ENCODE measurements around the gene RAB27A. TPM values are rescaled to one million over a fixed set of nuclear protein-coding genes. Genes with fewer than 3 reads are reported as not detected.
A peak's percentile ranks its signal among the peaks of the same experiment; 100 is the strongest.
"Not testable (repeated sequence)": the region's sequence is repeated elsewhere in the genome, so short reads cannot be mapped to it uniquely, and the experiment has no call there.

Gene RAB27A
- total RNA-seq, 2 donors from 2014 or later = 99.2 to 138 TPM

DNA sequence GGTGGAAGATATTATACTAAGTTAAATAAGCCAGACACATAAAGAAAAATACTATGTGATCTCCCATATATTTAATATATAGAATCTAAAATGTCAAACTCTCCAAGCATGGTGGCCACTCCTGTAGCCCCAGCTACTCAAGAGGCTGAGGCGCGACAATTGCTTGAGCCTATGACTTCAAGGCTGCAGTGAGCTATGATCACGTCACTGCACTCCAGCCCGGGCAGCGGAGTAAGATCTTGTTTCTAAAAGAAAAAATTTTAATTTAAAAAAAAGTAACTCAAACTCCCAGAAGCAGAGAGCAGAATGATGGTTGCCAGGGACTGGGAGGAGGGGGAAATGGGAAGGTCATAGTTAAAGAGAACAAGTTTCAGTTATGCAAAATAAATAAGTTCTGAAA is 13.3 kb downstream of the RAB27A start:
- Mint-ChIP-seq H3K4me3 (peak overlapping the region; percentile 98), H3K27ac (peak overlapping the region; percentile 96), H3K4me1 (peaks cover 75% of the 10 kb centered on the region), H3K36me3 (ENCODE audit: low read depth) (peaks cover 84% of the 10 kb centered on the region), H3K9me3 (no peaks in the 10 kb centered on the region), H3K27me3 (no peaks in the 10 kb centered on the region)
- ATAC-seq (replicated peaks) = no peak

DNA sequence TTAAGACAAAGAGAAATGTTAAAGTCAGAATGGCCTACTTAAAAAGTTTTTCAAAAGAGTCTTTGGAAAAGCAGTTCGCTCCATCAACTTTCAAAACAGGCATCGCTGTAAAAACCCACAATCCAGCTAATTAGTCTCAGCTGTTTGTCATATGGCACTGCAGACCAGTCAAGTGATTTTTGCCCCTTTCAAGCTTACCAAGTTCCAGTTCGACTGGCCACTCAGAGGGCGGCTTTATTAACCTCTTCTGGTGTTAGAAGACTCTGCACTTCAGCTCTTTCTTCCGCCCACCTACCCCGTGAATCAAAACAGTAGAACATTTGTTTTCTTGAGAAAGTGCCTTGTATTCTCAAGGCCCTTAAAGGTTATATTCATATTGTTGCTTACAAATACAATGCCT is 19.3 kb downstream of the RAB27A start:
- Mint-ChIP-seq H3K4me1 (peaks cover 68% of the 10 kb centered on the region), H3K27me3 (no peaks in the 10 kb centered on the region), H3K27ac (peak overlapping the region; percentile 86)

GRCh38 chr15:55268176-55268695 is 21.4 kb downstream of the RAB27A start:
- Mint-ChIP-seq H3K27me3 (no peaks in the 10 kb centered on the region), H3K4me3 (peak overlapping the region; percentile 74), H3K27ac (peak overlapping the region; percentile 86), H3K36me3 (ENCODE audit: low read depth) (peaks cover 94% of the 10 kb centered on the region), H3K9me3 (no peaks in the 10 kb centered on the region), H3K4me1 (peaks cover 54% of the 10 kb centered on the region)
- ATAC-seq (replicated peaks) = no peak

More for the DNA sequence above, 19.3 kb downstream of the RAB27A start:
- H3K36me3 Mint-ChIP-seq (ENCODE audit: low read depth) = peaks cover 92% of the 10 kb centered on the region
- peak overlapping the region; percentile 74 for H3K4me3 Mint-ChIP-seq
- ATAC-seq (replicated peaks) = peak; percentile 13
- H3K9me3 Mint-ChIP-seq = no peaks in the 10 kb centered on the region

DNA sequence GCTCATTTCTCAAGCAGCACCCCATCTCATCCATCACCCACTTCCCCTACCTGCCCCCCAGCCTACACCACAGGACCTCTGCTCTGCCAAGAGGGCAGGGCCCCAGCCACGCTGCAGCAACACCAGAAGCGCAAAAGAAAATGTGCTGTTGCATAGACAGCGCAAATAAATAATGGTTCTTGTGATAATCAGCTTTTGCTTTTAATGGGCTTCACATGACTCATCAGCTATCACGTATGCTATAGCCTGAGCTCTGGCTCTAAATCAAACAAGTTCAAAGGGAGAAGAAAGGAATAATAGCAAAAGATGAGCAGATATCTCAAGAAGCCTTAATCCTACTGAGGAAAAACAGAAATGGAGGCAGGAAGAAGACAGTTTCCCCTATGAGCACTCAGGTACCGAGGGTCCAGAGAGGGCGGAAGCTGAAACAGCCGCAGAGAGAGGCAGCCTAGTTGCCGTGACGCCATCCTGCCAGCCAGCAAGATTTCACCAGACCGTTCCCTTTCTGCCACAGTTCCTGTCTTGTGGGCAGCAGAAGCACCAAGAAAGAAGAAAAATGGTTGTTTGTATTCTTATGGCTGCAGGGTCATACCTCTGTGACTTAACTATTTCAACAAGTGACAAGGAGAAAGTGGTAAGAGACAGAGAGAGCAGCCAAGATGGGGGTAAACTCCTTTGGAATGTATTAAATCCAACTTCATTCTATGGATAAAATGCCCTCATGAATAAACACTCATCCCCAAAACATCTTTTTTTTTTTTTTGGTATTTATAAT is 22.0 kb downstream of the RAB27A start:
- H3K27ac Mint-ChIP-seq = peak overlapping the region; percentile 86
- peak overlapping the region; percentile 74 for H3K4me3 Mint-ChIP-seq
- peaks cover 50% of the 10 kb centered on the region for H3K4me1 Mint-ChIP-seq
- H3K36me3 Mint-ChIP-seq (ENCODE audit: low read depth) = peaks cover 96% of the 10 kb centered on the region
- no peaks in the 10 kb centered on the region for H3K27me3 Mint-ChIP-seq
- no peaks in the 10 kb centered on the region for H3K9me3 Mint-ChIP-seq
- peak; percentile 97 for ATAC-seq (replicated peaks)

DNA sequence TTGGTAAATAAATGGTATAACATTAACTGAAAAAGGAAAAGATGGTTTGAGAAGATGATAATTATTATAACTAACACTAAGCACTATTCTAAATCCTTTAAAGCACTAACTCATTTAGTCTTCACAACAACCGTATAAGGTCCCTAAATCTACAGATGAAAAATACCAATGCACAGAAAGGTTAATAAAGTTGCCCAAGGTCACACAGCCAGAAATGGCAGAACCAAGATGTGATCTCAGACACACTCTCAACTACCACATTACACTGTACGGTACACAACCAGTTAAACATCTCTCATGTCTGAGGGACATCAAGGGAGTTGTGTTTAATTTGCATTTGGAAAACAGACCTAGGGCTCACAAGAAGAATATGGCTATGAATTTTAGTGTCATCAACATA is 23.1 kb downstream of the RAB27A start:
- ATAC-seq (replicated peaks) = no peak
- H3K9me3 Mint-ChIP-seq = no peaks in the 10 kb centered on the region
- no peaks in the 10 kb centered on the region for H3K27me3 Mint-ChIP-seq
- peak overlapping the region; percentile 86 for H3K27ac Mint-ChIP-seq
- peaks cover 100% of the 10 kb centered on the region for H3K36me3 Mint-ChIP-seq (ENCODE audit: low read depth)
- peak overlapping the region; percentile 74 for H3K4me3 Mint-ChIP-seq
- peaks cover 44% of the 10 kb centered on the region for H3K4me1 Mint-ChIP-seq

GRCh38 chr15:55260562-55261131 is 29.0 kb downstream of the RAB27A start:
- Mint-ChIP-seq H3K4me3 (no peak overlapping the region), H3K27me3 (no peaks in the 10 kb centered on the region), H3K27ac (no peak overlapping the region), H3K9me3 (peaks cover 4% of the 10 kb centered on the region), H3K36me3 (ENCODE audit: low read depth) (peaks cover 92% of the 10 kb centered on the region), H3K4me1 (peaks cover 35% of the 10 kb centered on the region)
- ATAC-seq (replicated peaks) = no peak

GRCh38 chr15:55257938-55258337 is 31.7 kb downstream of the RAB27A start:
- H3K27me3 Mint-ChIP-seq = no peaks in the 10 kb centered on the region
- peaks cover 87% of the 10 kb centered on the region for H3K36me3 Mint-ChIP-seq (ENCODE audit: low read depth)
- peak overlapping the region; percentile 32 for H3K4me3 Mint-ChIP-seq
- peak overlapping the region; percentile 37 for H3K27ac Mint-ChIP-seq
- peaks cover 51% of the 10 kb centered on the region for H3K4me1 Mint-ChIP-seq
- peak; percentile 15 for ATAC-seq (replicated peaks)
- H3K9me3 Mint-ChIP-seq = peaks cover 4% of the 10 kb centered on the region

GRCh38 chr15:55257012-55257670 is 32.5 kb downstream of the RAB27A start:
- Mint-ChIP-seq H3K4me1 (peaks cover 53% of the 10 kb centered on the region), H3K27me3 (no peaks in the 10 kb centered on the region), H3K9me3 (peaks cover 4% of the 10 kb centered on the region), H3K4me3 (peak overlapping the region; percentile 78), H3K36me3 (ENCODE audit: low read depth) (peaks cover 86% of the 10 kb centered on the region), H3K27ac (peak overlapping the region; percentile 61)
- ATAC-seq (replicated peaks) = no peak

DNA sequence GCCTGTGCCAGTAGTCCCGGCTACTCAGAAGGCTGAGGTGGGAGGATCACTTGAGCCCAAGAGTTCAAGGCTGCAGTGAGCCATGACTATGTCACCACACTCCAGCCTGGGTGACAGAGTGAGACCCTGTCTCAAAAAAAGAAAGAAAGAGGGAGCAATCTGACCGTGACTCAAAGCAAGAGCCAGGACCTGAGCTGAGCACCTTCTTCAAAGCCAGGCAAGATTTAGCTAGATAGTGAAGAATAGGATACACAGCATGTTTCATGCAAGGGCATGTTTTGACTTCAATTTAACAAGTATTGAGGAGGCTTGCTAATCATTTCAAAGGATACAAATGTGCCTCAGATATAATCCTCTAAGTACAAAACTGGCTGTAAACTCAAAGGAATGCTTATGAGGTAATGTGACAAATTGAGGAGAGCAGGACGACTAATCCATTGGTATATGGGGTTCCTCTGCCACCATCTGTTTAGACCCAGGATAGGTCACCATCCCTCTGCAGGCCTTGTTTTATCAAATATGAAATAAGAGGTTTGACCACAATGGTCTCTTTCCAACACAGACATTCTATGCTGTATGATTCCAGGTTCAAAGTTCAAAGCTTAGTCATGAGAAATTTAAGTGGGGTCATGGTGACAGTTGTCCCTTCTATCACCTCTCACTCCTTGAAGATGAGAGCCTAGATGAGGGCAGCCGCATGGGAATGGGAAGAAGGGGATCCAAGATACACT is 33.2 kb downstream of the RAB27A start:
- Mint-ChIP-seq H3K27me3 (no peaks in the 10 kb centered on the region), H3K4me1 (peaks cover 60% of the 10 kb centered on the region), H3K27ac (peak overlapping the region; percentile 61), H3K36me3 (ENCODE audit: low read depth) (peaks cover 86% of the 10 kb centered on the region), H3K9me3 (peaks cover 4% of the 10 kb centered on the region), H3K4me3 (peak overlapping the region; percentile 78)
- peak; percentile 64 for ATAC-seq (replicated peaks)

- Mint-ChIP-seq H3K4me1 (peaks cover 65% of the 10 kb centered on the region), H3K36me3 (ENCODE audit: low read depth) (peaks cover 89% of the 10 kb centered on the region), H3K27ac (peak overlapping the region; percentile 61), H3K27me3 (no peaks in the 10 kb centered on the region), H3K4me3 (peak overlapping the region; percentile 78), H3K9me3 (peaks cover 4% of the 10 kb centered on the region)
- ATAC-seq (replicated peaks) = no peak
Measured at GRCh38 chr15:55255714-55256113, 33.9 kb downstream of the RAB27A start.

GRCh38 chr15:55254916-55255679 is 34.5 kb downstream of the RAB27A start:
- Mint-ChIP-seq H3K9me3 (peaks cover 4% of the 10 kb centered on the region), H3K27ac (peak overlapping the region; percentile 61), H3K4me1 (peaks cover 61% of the 10 kb centered on the region), H3K4me3 (peak overlapping the region; percentile 78), H3K36me3 (ENCODE audit: low read depth) (peaks cover 89% of the 10 kb centered on the region), H3K27me3 (no peaks in the 10 kb centered on the region)
- ATAC-seq (replicated peaks) = peak; percentile 54

DNA sequence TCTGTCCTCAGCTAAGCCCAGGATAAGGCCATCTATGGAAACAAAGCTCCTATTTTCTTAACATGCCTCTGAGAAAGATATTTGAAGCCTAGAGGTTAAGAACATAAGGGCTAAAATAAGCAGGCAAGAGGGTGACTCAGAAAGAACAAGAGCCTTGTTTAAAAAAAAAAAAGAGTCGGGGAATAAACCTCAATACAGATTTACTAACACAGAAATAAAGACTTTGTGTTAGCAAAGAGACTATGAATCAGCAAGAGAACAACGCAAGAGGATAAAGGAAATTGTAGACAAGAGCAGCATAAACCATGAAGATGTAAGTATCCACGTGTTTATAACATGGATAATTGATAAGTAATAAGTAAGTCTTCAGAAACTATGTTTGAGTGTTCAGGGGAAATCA is 36.0 kb downstream of the RAB27A start:
- peak; percentile 53 for ATAC-seq (replicated peaks)
- peaks cover 4% of the 10 kb centered on the region for H3K9me3 Mint-ChIP-seq
- H3K36me3 Mint-ChIP-seq (ENCODE audit: low read depth) = peaks cover 89% of the 10 kb centered on the region
- H3K27ac Mint-ChIP-seq = peak overlapping the region; percentile 36
- H3K4me1 Mint-ChIP-seq = peaks cover 58% of the 10 kb centered on the region
- H3K4me3 Mint-ChIP-seq = peak overlapping the region; percentile 49
- H3K27me3 Mint-ChIP-seq = no peaks in the 10 kb centered on the region

DNA sequence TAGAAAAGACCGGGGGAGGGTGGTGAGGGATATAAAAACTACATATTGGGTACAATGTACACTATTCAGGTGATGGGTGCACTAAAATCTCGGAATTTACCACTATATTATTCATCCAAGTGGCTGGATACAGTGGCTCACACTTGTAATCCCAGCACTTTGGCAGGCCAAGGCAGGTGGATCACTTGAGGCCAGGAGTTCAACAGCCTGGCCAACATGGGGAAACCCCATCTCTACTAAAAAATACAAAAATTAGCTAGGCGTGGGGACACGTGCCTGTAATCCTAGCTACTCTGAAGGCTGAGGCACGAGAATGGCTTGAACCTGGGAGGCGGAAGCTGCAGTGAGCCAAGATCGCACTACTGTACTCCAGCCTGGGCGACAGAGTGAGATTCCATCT is 37.4 kb downstream of the RAB27A start:
- H3K27me3 Mint-ChIP-seq; ATAC-seq (replicated peaks); H3K9me3 Mint-ChIP-seq: not testable (repeated sequence)
- H3K27ac Mint-ChIP-seq = peak overlapping the region; percentile 55
- peak overlapping the region; percentile 22 for H3K4me3 Mint-ChIP-seq
- H3K36me3 Mint-ChIP-seq (ENCODE audit: low read depth) = peaks cover 91% of the 10 kb centered on the region
- H3K4me1 Mint-ChIP-seq = peaks cover 59% of the 10 kb centered on the region

Data from activated T-helper 17 cell treated with anti-CD3 and anti-CD28 coated beads, Interleukin-2, amount 50 U/mL, for 72 hours (primary cell).